Stimulated activated naive B cell treated with anti-CD40 and anti-IgM and Interleukin-4, amounts not matched to agents 10 μg/mL and 1 μg/mL and 100 μg/mL, for 72 hours (primary cell): ENCODE measurements around the gene VIPR2.

Source experiments
- ATAC-seq, 2 donors: fragments of 150-1000 bp; cut with Tn5 transposase; replicated peaks; 2 replicates each; pipeline ENCODE4 v1.10.0; 2021; ENCODE audit warnings: moderate library complexity in 1 of 2
- DNase-seq: peaks from one replicate; pipeline ENCODE4 v3.0.0; 2021
- H3K27ac Mint-ChIP-seq: one replicate; pipeline ENCODE4 v1.8.0; 2022; ENCODE audit warnings: mild to moderate bottlenecking, mixed read lengths
- H3K27me3 Mint-ChIP-seq, 2 donors: one replicate each; pipeline ENCODE4 v1.8.0; 2022; ENCODE audit warnings: mixed read lengths in 2 of 2
- H3K36me3 Mint-ChIP-seq, 2 donors: one replicate each; pipeline ENCODE4 v1.8.0; 2022; ENCODE audit warnings: mixed read lengths in 2 of 2, mild to moderate bottlenecking in 1 of 2
- H3K4me1 Mint-ChIP-seq, 2 donors: one replicate each; pipeline ENCODE4 v1.8.0; 2022; ENCODE audit warnings: mixed read lengths in 2 of 2, mild to moderate bottlenecking in 1 of 2
- H3K4me3 Mint-ChIP-seq, 2 donors: one replicate each; pipeline ENCODE4 v1.8.0; 2022; ENCODE audit warnings: mild to moderate bottlenecking in 2 of 2, mixed read lengths in 2 of 2, moderate library complexity in 1 of 2
- H3K9me3 Mint-ChIP-seq, 2 donors: one replicate each; pipeline ENCODE4 v1.8.0; 2022; ENCODE audit warnings: mixed read lengths in 2 of 2, mild to moderate bottlenecking in 1 of 2

VIPR2 gene

GRCh38 chr7:159063046-159063840 is 81.4 kb downstream of the VIPR2 start:
- H3K4me3 Mint-ChIP-seq, result no peak overlapping the region
- no peak for DNase-seq
- H3K27me3 Mint-ChIP-seq, result no peaks in the 10 kb centered on the region
- H3K9me3 Mint-ChIP-seq, result no peaks in the 10 kb centered on the region
- ATAC-seq, result no peak
- H3K27ac Mint-ChIP-seq, result no peak overlapping the region
- no peaks in the 10 kb centered on the region for H3K4me1 Mint-ChIP-seq
- no peaks in the 10 kb centered on the region for H3K36me3 Mint-ChIP-seq

GRCh38 chr7:159062569-159062968 is 82.1 kb downstream of the VIPR2 start:
- no peaks in the 10 kb centered on the region for H3K9me3 Mint-ChIP-seq
- no peaks in the 10 kb centered on the region for H3K36me3 Mint-ChIP-seq
- no peaks in the 10 kb centered on the region for H3K27me3 Mint-ChIP-seq
- H3K27ac Mint-ChIP-seq, result no peak overlapping the region
- H3K4me1 Mint-ChIP-seq, result no peaks in the 10 kb centered on the region
- H3K4me3 Mint-ChIP-seq, result no peak overlapping the region
- no peak for DNase-seq
- ATAC-seq, result no peak

- H3K4me1 Mint-ChIP-seq, result no peaks in the 10 kb centered on the region
- no peak for DNase-seq
- no peaks in the 10 kb centered on the region for H3K9me3 Mint-ChIP-seq
- no peaks in the 10 kb centered on the region for H3K27me3 Mint-ChIP-seq
- no peaks in the 10 kb centered on the region for H3K36me3 Mint-ChIP-seq
- no peak overlapping the region for H3K27ac Mint-ChIP-seq
- no peak for ATAC-seq
- no peak overlapping the region for H3K4me3 Mint-ChIP-seq
Measured at GRCh38 chr7:159061674-159062212, 82.9 kb downstream of the VIPR2 start.

- Mint-ChIP-seq H3K27ac (no peak overlapping the region), H3K27me3 (no peaks in the 10 kb centered on the region), H3K4me1 (no peaks in the 10 kb centered on the region), H3K4me3 (no peak overlapping the region), H3K36me3 (no peaks in the 10 kb centered on the region), H3K9me3 (no peaks in the 10 kb centered on the region)
- DNase-seq (no peak), ATAC-seq (no peak)
Measured at GRCh38 chr7:159061209-159061608, 83.5 kb downstream of the VIPR2 start.

GRCh38 chr7:159060440-159060839 is 84.2 kb downstream of the VIPR2 start:
- ATAC-seq (no peak), DNase-seq (no peak)
- Mint-ChIP-seq H3K27me3 (no peaks in the 10 kb centered on the region), H3K36me3 (no peaks in the 10 kb centered on the region), H3K4me3 (no peak overlapping the region), H3K4me1 (no peaks in the 10 kb centered on the region), H3K9me3 (no peaks in the 10 kb centered on the region), H3K27ac (no peak overlapping the region)

- H3K4me3 Mint-ChIP-seq, result no peak overlapping the region
- no peak overlapping the region for H3K27ac Mint-ChIP-seq
- ATAC-seq (no peak), DNase-seq (no peak)
- H3K9me3 Mint-ChIP-seq, result no peaks in the 10 kb centered on the region
- no peaks in the 10 kb centered on the region for H3K36me3 Mint-ChIP-seq
- no peaks in the 10 kb centered on the region for H3K4me1 Mint-ChIP-seq
- no peaks in the 10 kb centered on the region for H3K27me3 Mint-ChIP-seq
Measured at GRCh38 chr7:159059629-159060028, 85.0 kb downstream of the VIPR2 start.

GRCh38 chr7:159057647-159058046 is 87.0 kb downstream of the VIPR2 start:
- H3K9me3 Mint-ChIP-seq, result no peaks in the 10 kb centered on the region
- no peaks in the 10 kb centered on the region for H3K27me3 Mint-ChIP-seq
- no peaks in the 10 kb centered on the region for H3K36me3 Mint-ChIP-seq
- ATAC-seq (no peak), DNase-seq (no peak)
- no peak overlapping the region for H3K27ac Mint-ChIP-seq
- no peaks in the 10 kb centered on the region for H3K4me1 Mint-ChIP-seq
- H3K4me3 Mint-ChIP-seq, result no peak overlapping the region

GRCh38 chr7:159056737-159057136 is 87.9 kb downstream of the VIPR2 start:
- Mint-ChIP-seq H3K9me3 (peaks cover 5 to 7% of the 10 kb centered on the region in 2 donors), H3K4me3 (no peak overlapping the region), H3K36me3 (no peaks in the 10 kb centered on the region), H3K27me3 (no peaks in the 10 kb centered on the region), H3K4me1 (no peaks in the 10 kb centered on the region), H3K27ac (no peak overlapping the region)
- DNase-seq, result no peak
- no peak for ATAC-seq

- H3K27ac Mint-ChIP-seq, result no peak overlapping the region
- no peaks in the 10 kb centered on the region for H3K4me1 Mint-ChIP-seq
Measured at GRCh38 chr7:159051916-159052315, 92.8 kb downstream of the VIPR2 start.

GRCh38 chr7:159050704-159051103 is 94.0 kb downstream of the VIPR2 start:
- Mint-ChIP-seq H3K4me3 (no peak overlapping the region), H3K9me3 (peaks cover 5 to 7% of the 10 kb centered on the region in 2 donors), H3K27me3 (no peaks in the 10 kb centered on the region), H3K36me3 (no peaks in the 10 kb centered on the region), H3K4me1 (no peaks in the 10 kb centered on the region), H3K27ac (no peak overlapping the region)
- ATAC-seq (no peak), DNase-seq (no peak)

More at GRCh38 chr7:159051916-159052315, 92.8 kb downstream of the VIPR2 start:
- H3K36me3 Mint-ChIP-seq, result no peaks in the 10 kb centered on the region
- DNase-seq, result no peak
- no peaks in the 10 kb centered on the region for H3K27me3 Mint-ChIP-seq
- H3K9me3 Mint-ChIP-seq, result peaks cover 5 to 7% of the 10 kb centered on the region in 2 donors
- no peak for ATAC-seq
- no peak overlapping the region for H3K4me3 Mint-ChIP-seq

GRCh38 chr7:159049266-159050025 is 95.2 kb downstream of the VIPR2 start:
- H3K36me3 Mint-ChIP-seq, result no peaks in the 10 kb centered on the region
- ATAC-seq, result no peak
- no peak overlapping the region for H3K4me3 Mint-ChIP-seq
- no peaks in the 10 kb centered on the region for H3K4me1 Mint-ChIP-seq
- no peak for DNase-seq
- H3K27me3 Mint-ChIP-seq, result no peaks in the 10 kb centered on the region
- H3K9me3 Mint-ChIP-seq, result peaks cover 5 to 7% of the 10 kb centered on the region in 2 donors
- no peak overlapping the region for H3K27ac Mint-ChIP-seq

GRCh38 chr7:159048656-159049055 is 96.0 kb downstream of the VIPR2 start:
- ATAC-seq (no peak), DNase-seq (no peak)
- Mint-ChIP-seq H3K4me1 (no peaks in the 10 kb centered on the region), H3K4me3 (no peak overlapping the region), H3K27ac (no peak overlapping the region), H3K36me3 (no peaks in the 10 kb centered on the region), H3K27me3 (no peaks in the 10 kb centered on the region), H3K9me3 (peaks cover 5 to 7% of the 10 kb centered on the region in 2 donors)

- no peak for ATAC-seq
- Mint-ChIP-seq H3K9me3 (peaks cover 7% of the 10 kb centered on the region in 2 donors), H3K27me3 (peaks cover 0 to 3% of the 10 kb centered on the region in 2 donors), H3K27ac (no peak overlapping the region), H3K4me3 (no peak overlapping the region), H3K36me3 (no peaks in the 10 kb centered on the region), H3K4me1 (no peaks in the 10 kb centered on the region)
- DNase-seq, result no peak
Measured at GRCh38 chr7:159047536-159047935, 97.1 kb downstream of the VIPR2 start.

GRCh38 chr7:159046300-159046699 is 98.4 kb downstream of the VIPR2 start:
- Mint-ChIP-seq H3K4me3 (no peak overlapping the region), H3K27me3 (peaks cover 0 to 3% of the 10 kb centered on the region in 2 donors), H3K36me3 (no peaks in the 10 kb centered on the region), H3K4me1 (no peaks in the 10 kb centered on the region), H3K9me3 (peaks cover 0 to 3% of the 10 kb centered on the region in 2 donors), H3K27ac (no peak overlapping the region)
- ATAC-seq (no peak), DNase-seq (no peak)

- Mint-ChIP-seq H3K9me3 (peaks cover 0 to 3% of the 10 kb centered on the region in 2 donors), H3K27me3 (peaks cover 0 to 3% of the 10 kb centered on the region in 2 donors), H3K4me3 (no peak overlapping the region), H3K27ac (no peak overlapping the region), H3K36me3 (no peaks in the 10 kb centered on the region), H3K4me1 (no peaks in the 10 kb centered on the region)
- no peak for ATAC-seq
- no peak for DNase-seq
Measured at GRCh38 chr7:159045839-159046238, 98.8 kb downstream of the VIPR2 start.
